B cell (primary cell): ENCODE data around the gene LILRB4. TPM values are rescaled to one million over a fixed set of nuclear protein-coding genes. Genes with fewer than 3 reads are reported as not detected.

Source experiments
- ATAC-seq: fragments of 200-7000 bp; cut with Tn5 transposase; one replicate; pipeline ENCODE4 v1.10.0; 2021; ENCODE audit warnings: low read depth, mild to moderate bottlenecking, moderate number of reproducible peaks, moderate library complexity
- CTCF ChIA-PET: fragments of 350-600 bp; sonication (Branson Sonifier 250); formaldehyde crosslinking; loops from one replicate; lab custom pipeline; 2021; ENCODE audit warnings: antibody characterized with exemption, inconsistent platforms; lab: Charles Lee
- POLR2A ChIA-PET: fragments of 350-600 bp; sonication (Branson Sonifier 250); formaldehyde crosslinking; loops from one replicate; lab custom pipeline; 2021; ENCODE audit warnings: antibody characterized with exemption; lab: Charles Lee
- DNase-seq: peaks from one replicate; pipeline ENCODE4 v3.0.0; 2013
- H2AFZ ChIP-seq: 2 replicates; pipeline ENCODE4 v1.6.1; 2012; ENCODE audit warnings: mild to moderate bottlenecking, low read depth, low read length; ENCODE audit not compliant: insufficient read depth, poor library complexity, severe bottlenecking
- H3K27ac ChIP-seq, 2 donors: 1 replicate in 1 of 2; 2 replicates in 1 of 2; pipeline ENCODE4 v1.5.1; 2012 to 2013; ENCODE audit warnings: low read length in 2 of 2, mild to moderate bottlenecking in 2 of 2, moderate library complexity in 1 of 2
- H3K27me3 ChIP-seq, 4 experiments: fragments of 200-600 bp in 1 of 4; sonication (generic) in 1 of 4; replicated peaks in 1 of 4; 1 replicate in 2 of 4; 2 replicates in 2 of 4; pipeline versions ENCODE4 v1.6.1 to v1.7.0; 2013 to 2016; ENCODE audit warnings: low read length in 3 of 4, mild to moderate bottlenecking in 2 of 4, mixed read lengths in 1 of 4, moderate library complexity in 1 of 4; ENCODE audit not compliant: insufficient read depth in 4 of 4, control insufficient read depth in 3 of 4; ENCODE audit errors: control extremely low read depth in 1 of 4
- H3K36me3 ChIP-seq, 2 experiments: replicated peaks in 1 of 2; 1 replicate in 1 of 2; 2 replicates in 1 of 2; pipeline versions ENCODE4 v1.6.1 to v1.7.1; 2013; ENCODE audit warnings: low read length in 1 of 2; ENCODE audit not compliant: insufficient read depth in 2 of 2, control insufficient read depth in 1 of 2; ENCODE audit errors: control extremely low read depth in 1 of 2, extremely low read depth in 1 of 2
- H3K4me1 ChIP-seq, 2 donors: fragments of 200-600 bp in 1 of 2; sonication (generic) in 1 of 2; 1 replicate in 1 of 2; 2 replicates in 1 of 2; pipeline versions ENCODE4 v1.5.1 to v1.6.1; 2013 to 2017; ENCODE audit warnings: low read length in 2 of 2; ENCODE audit not compliant: control insufficient read depth in 2 of 2, insufficient read depth in 2 of 2
- H3K4me2 ChIP-seq: replicated peaks from 2 replicates; pipeline ENCODE3; 2012; ENCODE audit warnings: mild to moderate bottlenecking, low read depth, low read length; ENCODE audit not compliant: poor library complexity, severe bottlenecking
- H3K4me3 ChIP-seq, 5 experiments: fragments of 200-600 bp in 1 of 5; sonication (generic) in 1 of 5; 1 replicate in 3 of 5; 2 replicates in 2 of 5; pipeline versions ENCODE4 v1.5.1 to v1.7.0; 2011 to 2016; ENCODE audit warnings: low read length in 4 of 5, mild to moderate bottlenecking in 4 of 5, low read depth in 2 of 5, control low read depth in 1 of 5, moderate library complexity in 1 of 5; ENCODE audit not compliant: insufficient read depth in 1 of 5; ENCODE audit errors: control extremely low read depth in 1 of 5, extremely low read depth in 1 of 5
- H3K79me2 ChIP-seq: fragments of 200-600 bp; sonication (generic); one replicate; pipeline ENCODE4 v1.6.0; 2016; ENCODE audit warnings: low read length; ENCODE audit not compliant: control insufficient read depth, insufficient read depth
- H3K9ac ChIP-seq: fragments of 200-600 bp; sonication (generic); 2 replicates; pipeline ENCODE4 v1.6.1; 2017; ENCODE audit warnings: mild to moderate bottlenecking, low read length, moderate library complexity
- H3K9me3 ChIP-seq, 3 donors: one replicate each; pipeline versions ENCODE4 v1.6.1 to v1.7.1; 2013; ENCODE audit warnings: low read length in 2 of 3; ENCODE audit not compliant: control insufficient read depth in 2 of 3, insufficient read depth in 1 of 3; ENCODE audit errors: control extremely low read depth in 1 of 3
- H4K20me1 ChIP-seq: 2 replicates; pipeline ENCODE4 v1.6.0; 2012; ENCODE audit warnings: mild to moderate bottlenecking, low read length; ENCODE audit not compliant: insufficient read depth, control insufficient read depth, poor library complexity, severe bottlenecking
- H3K27ac Mint-ChIP-seq: one replicate; pipeline ENCODE4 v1.8.0; 2021; ENCODE audit warnings: mixed read lengths
- H3K27me3 Mint-ChIP-seq: one replicate; pipeline ENCODE4 v1.8.0; 2021; ENCODE audit warnings: mixed read lengths
- H3K4me1 Mint-ChIP-seq: one replicate; pipeline ENCODE4 v1.8.0; 2021; ENCODE audit warnings: mixed read lengths
- H3K4me3 Mint-ChIP-seq: one replicate; pipeline ENCODE4 v1.8.0; 2021; ENCODE audit warnings: mixed read lengths
- H3K9me3 Mint-ChIP-seq: one replicate; pipeline ENCODE4 v1.8.0; 2022; ENCODE audit warnings: mixed read lengths; ENCODE audit not compliant: insufficient read depth
- CTCF ChIP-seq: fragments of 200-600 bp; IDR thresholded peaks from one replicate; pipeline ENCODE4 v1.8.0; 2022; ENCODE audit warnings: antibody characterized with exemption, mild to moderate bottlenecking
- EZH2 ChIP-seq: IDR thresholded peaks from 2 replicates; pipeline ENCODE4 v1.6.1; 2012; ENCODE audit warnings: borderline replicate concordance, low read depth, mild to moderate bottlenecking, moderate library complexity, low read length; ENCODE audit not compliant: insufficient read depth, poor library complexity, severe bottlenecking
- WGBS: methylation state at CpG from one replicate; pipeline ENCODE4 v1.1.5; 2013; ENCODE audit warnings: missing lambda C conversion rate; ENCODE audit not compliant: insufficient coverage; 5-methylcytosine and 5-hydroxymethylcytosine counted together
- intact Hi-C: fragments of 100-400 bp; cut with micrococcal nuclease; formaldehyde crosslinking; loops from one replicate; pipeline ENCODE4 v1.10.0; 2022
- polyA plus RNA-seq: library from polyadenylated mRNA; depleted of rRNA; stranded (reverse); fragments of >200 nt; gene quantifications from 2 replicates; pipeline ENCODE4 v1.2.3, GENCODE V29; 2012
- total RNA-seq, 2 donors: library from RNA; stranded (reverse); fragments of 120-200 nt in 1 of 2; gene quantifications; 1 replicate in 1 of 2; 2 replicates in 1 of 2; pipeline versions ENCODE4 v1.2.3 to v1.2.4, GENCODE V29; 2013 to 2022

LILRB4 gene
- total and polyA plus RNA-seq, 2 donors (not counting 1 experiment from before 2014, with no cell fraction given): 1.1 to 2.8 TPM

GRCh38 chr19:54654447-54655321, 8.1 kb upstream of the LILRB4 start:
- CTCF ChIA-PET: interaction anchor here (0.5 to 5.4 kb wide), 14 partner anchors 12 to 1518 kb away, joined by 3 to 97 read pairs (median 3); no protein-coding TSS in a partner anchor
- no peaks in the 10 kb centered on the region for H3K36me3 ChIP-seq
- DNase-seq (no peak), ATAC-seq (peak; percentile 24)
- no peak overlapping the region for H3K4me2 ChIP-seq
- POLR2A ChIA-PET: no interaction called here
- H3K4me1 ChIP-seq: peaks cover 3% of the 10 kb centered on the region in 2 donors
- no peak overlapping the region for H2AFZ ChIP-seq
- TF ChIP-seq EZH2 (no peak), CTCF (no peak)
- peaks cover 5% of the 10 kb centered on the region for H3K27me3 Mint-ChIP-seq
- no peaks in the 10 kb centered on the region for H3K27me3 ChIP-seq
- H4K20me1 ChIP-seq: no peaks in the 10 kb centered on the region
- no peak overlapping the region for H3K9ac ChIP-seq
- H3K9me3 Mint-ChIP-seq: no peaks in the 10 kb centered on the region
- no peak overlapping the region for H3K4me3 ChIP-seq
- WGBS: 85% methylated on average over 10 of the region's 14 CpGs
- H3K27ac Mint-ChIP-seq: no peak overlapping the region
- no peak overlapping the region for H3K27ac ChIP-seq
- H3K4me3 Mint-ChIP-seq: no peak overlapping the region
- intact Hi-C loops: loop anchor here (5.0 kb wide), 1 partner anchor 37 kb away; no protein-coding TSS in a partner anchor
- H3K79me2 ChIP-seq: no peaks in the 10 kb centered on the region
- H3K4me1 Mint-ChIP-seq: peaks cover 9% of the 10 kb centered on the region
- H3K9me3 ChIP-seq: peaks cover 0 to 3% (median 0%) of the 10 kb centered on the region in 3 donors

DNA sequence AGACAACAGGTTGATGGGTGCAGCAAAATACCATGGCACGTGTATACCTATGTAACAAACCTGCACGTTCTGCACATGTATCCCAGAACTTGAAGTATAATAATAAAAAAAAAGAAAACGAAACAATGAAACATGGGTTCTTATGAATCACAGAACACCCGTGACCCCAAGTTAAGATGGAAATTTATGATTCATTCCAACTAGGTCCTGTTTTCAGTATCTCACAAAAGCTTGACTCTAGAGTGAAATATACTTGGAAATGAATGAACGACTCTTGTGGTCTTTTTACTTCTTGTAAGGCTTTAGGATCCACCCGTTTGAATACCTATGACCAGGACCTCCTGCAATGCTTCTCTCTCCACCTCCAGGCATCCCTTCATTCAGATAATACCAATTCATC, 3.5 kb upstream of the LILRB4 start:
- Histone ChIP-seq H3K9me3 (peaks cover 0 to 3% (median 0%) of the 10 kb centered on the region in 3 donors), H3K9ac (no peak overlapping the region), H3K4me2 (no peak overlapping the region), H3K27ac (no peak overlapping the region), H3K4me1 (peaks cover 27 to 39% of the 10 kb centered on the region in 2 donors), H3K27me3 (peaks cover 0 to 5% (median 2%) of the 10 kb centered on the region in 4 experiments), H3K79me2 (no peaks in the 10 kb centered on the region), H3K4me3 (no peak overlapping the region), H2AFZ (no peak overlapping the region), H3K36me3 (no peaks in the 10 kb centered on the region), H4K20me1 (no peaks in the 10 kb centered on the region)
- Mint-ChIP-seq H3K4me1 (peaks cover 32% of the 10 kb centered on the region), H3K27ac (no peak overlapping the region), H3K9me3 (no peaks in the 10 kb centered on the region), H3K27me3 (peaks cover 11% of the 10 kb centered on the region), H3K4me3 (no peak overlapping the region)
- DNase-seq: no peak
- POLR2A ChIA-PET: no interaction called here
- 79% methylated on average over 2 of the region's 6 CpGs for WGBS
- no peak for ATAC-seq
- intact Hi-C loops: no loop called here
- TF ChIP-seq EZH2 (no peak), CTCF (no peak)
- CTCF ChIA-PET: interaction anchor here (1.4 kb wide), 1 partner anchor 15 kb away, joined by 7 read pairs; no protein-coding TSS in a partner anchor
